ENCODE data around the gene SLC25A40.

Gene SLC25A40

GRCh38 chr7:87785368-87785995, 90.7 kb downstream of the SLC25A40 start:
- no peaks in the 10 kb centered on the region for H3K27me3 Mint-ChIP-seq (ENCODE audit: low read depth)
- H3K27ac Mint-ChIP-seq = no peak overlapping the region
- no peaks in the 10 kb centered on the region for H3K9me3 Mint-ChIP-seq
- no peak for DNase-seq (ENCODE audit: low spot score)
- no peaks in the 10 kb centered on the region for H3K4me1 Mint-ChIP-seq (ENCODE audit: low read depth)
- no peak overlapping the region for H3K4me3 Mint-ChIP-seq
- H3K36me3 Mint-ChIP-seq (ENCODE audit: low read depth) = no peaks in the 10 kb centered on the region

DNA sequence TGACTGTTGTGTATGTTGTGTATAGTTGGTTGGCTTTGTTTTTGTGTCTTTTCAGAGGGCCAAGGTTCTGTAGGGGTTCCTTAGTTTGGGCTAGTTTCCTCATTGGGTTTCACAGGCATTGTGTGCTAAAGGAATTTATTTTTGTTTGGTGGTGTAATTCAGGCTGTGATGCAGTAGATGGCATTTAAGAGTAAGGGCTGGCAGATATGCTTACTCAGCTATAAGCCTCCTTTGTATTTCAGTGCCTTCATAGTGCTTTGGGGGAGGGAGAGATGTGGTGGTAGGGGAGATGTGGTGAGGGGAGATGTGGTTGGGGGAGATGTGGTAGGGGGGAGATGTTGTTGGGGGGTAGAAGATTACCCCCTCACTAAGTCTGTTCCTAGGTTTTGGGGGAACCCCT, 91.7 kb downstream of the SLC25A40 start:
- Mint-ChIP-seq H3K27ac (no peak overlapping the region), H3K4me3 (no peak overlapping the region), H3K36me3 (ENCODE audit: low read depth) (no peaks in the 10 kb centered on the region), H3K9me3 (no peaks in the 10 kb centered on the region), H3K27me3 (ENCODE audit: low read depth) (no peaks in the 10 kb centered on the region), H3K4me1 (ENCODE audit: low read depth) (no peaks in the 10 kb centered on the region)
- DNase-seq (ENCODE audit: low spot score) = no peak
